ENCODE results near the gene SOX6.
"Not testable (repeated sequence)": the region's sequence is repeated elsewhere in the genome, so short reads cannot be mapped to it uniquely, and the experiment has no call there.

SOX6 gene

GRCh38 chr11:15944460-15944859, 411.9 kb downstream of the SOX6 start:
- DNase-seq: no peak

DNA sequence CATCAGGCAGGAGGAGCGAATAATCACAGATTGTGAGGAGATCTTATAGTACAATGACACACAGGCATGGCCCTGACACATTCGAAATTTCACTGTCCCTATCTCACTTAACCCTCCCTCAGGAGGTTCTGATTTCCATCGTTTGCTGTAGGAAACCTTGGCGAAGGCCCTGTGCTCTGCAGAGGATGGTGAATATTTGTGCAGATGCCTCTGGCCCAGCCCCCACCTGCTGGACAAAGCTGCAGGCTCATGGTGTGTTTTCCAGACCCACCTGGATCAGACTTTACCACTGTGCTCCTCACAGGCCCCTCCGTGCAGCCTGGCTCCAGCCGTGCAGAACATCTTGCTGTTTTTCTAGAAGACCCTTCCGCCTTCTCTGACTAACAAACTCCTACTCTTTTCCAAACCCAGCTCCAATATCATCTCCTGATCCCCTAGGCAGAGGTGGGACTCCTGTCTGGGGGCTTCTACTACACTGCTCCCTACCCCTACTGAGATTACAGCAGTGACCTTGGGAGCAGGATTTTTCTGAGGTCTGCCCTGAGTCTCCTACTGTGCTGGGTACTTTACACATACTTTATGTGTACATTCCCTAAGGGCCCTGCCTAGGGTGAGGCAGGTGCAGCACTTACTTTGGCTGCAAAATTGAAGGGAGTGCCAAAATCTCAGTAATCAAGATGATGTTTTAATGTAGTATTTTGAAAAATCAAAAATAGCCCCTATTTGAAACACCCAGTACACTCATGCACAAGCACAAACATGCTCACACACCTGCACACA, 412.7 kb downstream of the SOX6 start:
- DNase-seq: no peak

DNA sequence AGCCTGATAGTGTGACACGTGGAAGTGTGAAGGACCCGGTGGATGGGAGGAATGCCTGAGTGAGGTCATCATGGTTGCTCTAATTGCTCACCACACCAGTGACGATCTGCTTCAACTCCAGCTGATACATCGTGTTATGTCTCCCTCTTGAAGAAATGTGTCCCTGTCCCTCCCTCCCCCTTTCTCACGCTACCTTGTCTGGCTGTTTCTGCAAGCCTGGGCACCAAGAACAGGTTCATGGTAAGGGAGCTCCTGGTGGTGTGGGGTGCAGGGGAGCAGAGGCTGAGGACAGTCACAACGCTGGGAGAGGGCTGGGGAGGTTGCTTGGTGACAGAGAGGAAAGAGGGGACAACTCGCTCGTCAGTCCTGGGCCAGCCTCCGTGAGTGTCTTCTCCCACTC, 413.4 kb downstream of the SOX6 start:
- no peak for DNase-seq

GRCh38 chr11:15942126-15942525, 414.2 kb downstream of the SOX6 start:
- DNase-seq: no peak

DNA sequence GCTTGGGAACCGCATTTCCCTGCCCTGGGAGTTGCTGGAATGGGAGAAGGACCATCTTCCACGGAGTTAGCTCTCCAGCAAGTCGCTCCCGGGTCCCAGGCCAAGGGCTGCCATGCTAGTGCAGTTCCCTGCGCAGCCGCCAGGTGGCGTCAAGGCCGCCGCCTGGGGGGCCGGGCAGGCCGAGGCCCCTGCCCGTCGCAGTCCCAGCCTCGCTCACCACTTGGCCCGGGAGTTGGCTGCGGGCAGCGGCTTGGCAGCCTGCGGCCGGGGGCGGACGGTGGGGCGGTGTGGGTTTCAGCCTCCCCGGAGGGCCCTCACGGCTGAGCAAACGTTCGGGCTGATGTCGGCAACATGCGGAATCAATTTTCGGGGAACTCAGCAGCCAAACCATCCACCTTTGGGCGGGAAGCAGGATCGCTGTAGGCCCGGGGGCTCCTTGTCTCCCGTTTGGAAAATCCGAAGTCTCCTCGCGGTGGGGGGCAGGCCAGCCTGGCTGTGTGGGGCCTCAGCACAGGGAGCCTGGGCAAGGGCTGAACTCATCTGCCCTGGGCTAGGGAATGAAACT, 415.1 kb downstream of the SOX6 start:
- no peak for DNase-seq

DNA sequence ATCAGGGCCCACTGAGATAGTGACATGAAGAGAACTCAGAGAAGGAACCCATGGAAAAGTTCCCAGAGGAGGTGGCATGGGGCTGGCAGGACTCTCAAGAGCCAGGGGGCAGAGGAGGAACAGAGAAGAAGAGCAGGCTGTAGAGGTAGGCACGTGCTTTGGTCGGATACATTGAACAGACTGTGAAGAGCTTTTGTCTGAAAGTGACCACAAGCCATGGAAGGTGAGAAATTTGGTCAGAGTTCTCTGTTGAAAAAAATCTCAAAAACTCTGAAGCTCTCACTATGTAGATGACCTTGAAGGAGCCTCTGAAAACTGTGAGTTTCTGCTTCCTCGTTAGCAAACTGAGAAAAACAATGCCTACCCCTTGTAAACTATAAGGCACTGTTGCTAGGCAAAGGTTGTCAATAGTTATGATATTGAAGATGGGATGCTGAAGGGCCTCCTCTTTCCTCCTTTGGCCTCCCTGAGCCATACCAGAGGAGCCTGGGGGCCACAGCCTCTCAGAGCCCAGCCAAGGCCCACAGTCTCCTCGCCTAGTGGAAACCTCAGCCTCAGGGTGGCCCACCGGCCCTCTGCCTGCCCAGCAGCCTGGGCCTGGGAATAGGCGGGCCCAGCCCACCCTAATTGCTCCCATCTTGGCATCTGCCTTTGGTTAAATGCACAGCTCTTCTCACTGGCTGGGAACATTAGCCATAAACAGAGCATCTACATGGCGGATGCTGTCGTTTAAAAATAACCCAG, 415.7 kb downstream of the SOX6 start:
- DNase-seq: no peak

DNA sequence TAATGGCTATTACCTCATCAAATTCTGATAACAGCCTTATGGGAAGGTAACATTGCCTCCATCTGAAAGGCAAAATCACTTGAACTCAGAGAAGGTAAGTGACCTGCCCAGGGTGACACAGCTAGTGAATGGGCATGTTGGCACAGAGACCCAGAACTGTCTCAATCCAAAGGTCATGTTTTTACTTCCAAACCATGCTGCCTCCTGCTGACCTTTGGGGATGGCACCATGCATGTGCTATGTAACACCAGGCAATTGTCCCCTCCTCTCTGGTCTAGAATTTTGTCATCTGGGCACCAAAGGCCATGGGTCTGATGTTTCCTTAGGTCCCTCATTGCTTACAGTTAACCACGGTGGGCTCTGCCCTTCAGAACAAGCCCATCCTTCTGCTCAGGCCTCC, 417.4 kb downstream of the SOX6 start:
- DNase-seq: no peak

DNA sequence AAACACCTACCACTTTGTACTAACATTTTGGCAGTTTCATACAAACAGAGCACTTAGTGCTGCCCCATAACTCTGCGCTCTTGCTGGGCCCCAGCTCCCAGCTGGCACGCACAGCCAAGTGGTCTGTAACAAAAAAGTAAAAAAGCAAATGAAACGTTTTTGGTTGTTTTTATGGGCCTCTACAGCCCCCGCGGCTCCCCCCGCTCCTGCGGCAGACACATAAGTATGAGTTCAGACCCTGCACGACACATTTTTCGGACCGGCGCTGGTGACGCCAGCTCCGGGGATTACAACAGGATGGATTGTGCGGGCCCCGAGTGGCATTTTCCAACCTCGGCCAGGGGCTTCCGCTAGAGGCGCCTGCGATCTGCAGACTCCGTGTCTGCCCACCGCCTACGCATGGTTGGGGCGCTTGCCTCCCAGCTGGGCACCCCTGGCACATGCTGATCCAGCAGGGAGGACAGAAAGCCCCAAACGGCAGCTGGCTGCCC, 418.2 kb downstream of the SOX6 start:
- no peak for DNase-seq

DNA sequence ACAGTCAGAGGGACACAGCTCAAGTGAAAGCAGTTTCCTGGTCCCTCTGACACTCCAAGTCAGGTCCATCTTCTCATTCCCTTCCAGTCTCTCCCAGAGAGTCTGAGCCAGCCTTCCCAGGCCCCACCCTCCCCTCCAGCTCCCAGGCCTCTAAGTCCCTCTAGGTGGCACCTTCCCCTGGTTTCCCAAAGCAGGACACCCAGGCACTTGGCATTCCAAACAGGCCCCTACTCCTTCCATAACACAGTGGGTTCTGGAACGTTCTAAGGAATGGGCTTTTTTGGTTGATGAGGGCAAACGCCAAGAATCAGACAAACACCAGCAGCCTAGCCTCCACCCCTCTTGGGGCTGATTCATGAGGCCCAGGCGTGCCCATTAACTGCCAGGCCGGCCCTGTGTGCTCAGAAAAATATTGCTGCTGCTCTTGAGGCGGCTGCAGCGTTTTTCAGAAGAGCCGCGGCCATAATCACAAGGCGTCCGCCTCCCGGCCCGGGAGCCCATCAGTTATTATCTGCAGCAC, 418.7 kb downstream of the SOX6 start:
- no peak for DNase-seq

GRCh38 chr11:15936011-15936410, 420.3 kb downstream of the SOX6 start:
- DNase-seq: no peak

DNA sequence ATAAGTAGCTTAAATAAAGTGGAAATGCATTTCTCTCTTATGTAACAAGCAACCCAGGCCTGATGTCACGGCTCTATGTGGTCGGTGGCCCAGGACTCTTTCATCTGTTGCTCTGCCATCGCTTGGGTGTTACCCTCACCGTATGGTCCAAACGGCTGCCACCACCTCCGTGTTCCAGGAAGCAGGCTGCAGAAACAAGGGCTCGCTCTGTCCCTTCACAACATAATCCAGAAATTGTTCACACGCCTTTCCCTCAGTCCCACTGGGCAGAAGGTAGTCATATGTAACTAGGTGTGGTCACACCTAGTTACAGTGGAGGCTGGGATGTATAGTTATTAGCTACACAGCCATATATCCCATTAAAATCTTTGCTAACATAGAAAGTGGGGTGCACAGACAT, 421.0 kb downstream of the SOX6 start:
- no peak for DNase-seq

DNA sequence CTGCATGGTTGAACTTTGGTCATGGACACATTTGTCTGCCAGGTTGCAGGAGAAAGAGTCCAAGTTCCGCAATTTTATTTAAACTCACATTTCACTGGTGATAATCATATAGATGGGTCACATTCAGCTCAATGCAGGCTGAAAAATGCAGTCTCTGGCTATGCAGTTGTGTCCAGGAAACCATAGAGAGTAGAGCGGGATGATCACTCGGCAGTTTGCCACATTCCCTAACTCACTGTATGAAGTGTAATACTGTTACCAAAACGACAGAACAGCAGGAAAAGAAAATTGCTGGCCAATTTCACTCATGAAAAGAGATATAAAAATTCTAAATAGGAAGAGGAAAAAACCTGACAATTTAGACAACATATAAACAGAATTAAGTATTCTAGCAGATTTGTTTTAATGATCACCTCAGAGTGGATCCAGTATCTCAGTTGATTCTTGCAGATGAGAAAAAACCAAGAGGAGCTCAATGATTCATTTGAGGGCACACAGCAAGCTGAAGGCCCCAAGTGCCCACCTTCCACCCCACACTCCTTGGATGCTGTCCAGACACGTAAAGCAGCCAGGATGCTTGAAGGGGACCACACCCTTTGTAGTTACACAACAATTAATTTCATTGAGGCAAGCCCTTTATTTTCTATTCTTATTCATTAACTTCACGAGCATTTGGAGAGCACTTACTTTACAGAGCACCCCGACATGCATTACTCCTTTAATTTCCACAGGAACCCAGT, 422.3 kb downstream of the SOX6 start:
- DNase-seq: no peak

DNA sequence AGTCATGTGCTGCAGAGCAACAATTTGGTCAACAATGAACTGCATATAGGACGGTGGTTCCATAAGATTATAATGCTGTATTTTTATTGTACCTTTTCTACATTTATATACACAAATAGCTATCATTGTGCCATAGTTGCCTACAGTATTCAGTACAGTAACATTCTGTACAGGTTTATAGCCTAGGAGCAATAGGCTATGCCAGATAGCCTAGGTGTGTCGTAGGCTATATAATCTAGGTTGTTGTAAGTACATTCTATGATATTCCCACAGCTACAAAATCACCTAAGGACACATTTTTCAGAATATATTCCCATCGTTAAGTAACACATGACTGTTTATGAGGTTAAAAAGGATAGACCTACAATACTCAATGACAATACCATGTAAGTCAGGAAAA, 423.9 kb downstream of the SOX6 start:
- DNase-seq: no peak

DNA sequence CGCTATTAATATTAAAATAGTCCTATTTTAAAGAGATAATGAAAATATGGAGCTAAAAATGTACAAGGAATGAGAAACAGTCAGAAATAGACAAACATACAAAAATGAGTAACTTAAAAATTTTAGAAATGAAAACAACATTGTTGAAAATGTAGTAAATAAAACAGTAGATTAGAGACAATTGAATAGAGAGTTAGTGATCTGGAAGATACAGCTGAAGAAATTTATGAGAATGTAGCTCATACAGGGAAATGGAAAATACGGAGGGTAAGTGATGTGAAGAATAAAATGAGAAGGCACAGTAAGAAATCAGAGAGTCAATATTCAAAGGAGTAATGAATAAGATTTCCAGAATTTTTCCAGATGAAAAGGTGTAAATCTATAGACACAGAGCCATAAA, 424.8 kb downstream of the SOX6 start:
- no peak for DNase-seq

- DNase-seq: no peak
Observed at GRCh38 chr11:15930442-15931025, 425.8 kb downstream of the SOX6 start.

GRCh38 chr11:15929371-15929901, 426.9 kb downstream of the SOX6 start:
- DNase-seq: no peak

DNA sequence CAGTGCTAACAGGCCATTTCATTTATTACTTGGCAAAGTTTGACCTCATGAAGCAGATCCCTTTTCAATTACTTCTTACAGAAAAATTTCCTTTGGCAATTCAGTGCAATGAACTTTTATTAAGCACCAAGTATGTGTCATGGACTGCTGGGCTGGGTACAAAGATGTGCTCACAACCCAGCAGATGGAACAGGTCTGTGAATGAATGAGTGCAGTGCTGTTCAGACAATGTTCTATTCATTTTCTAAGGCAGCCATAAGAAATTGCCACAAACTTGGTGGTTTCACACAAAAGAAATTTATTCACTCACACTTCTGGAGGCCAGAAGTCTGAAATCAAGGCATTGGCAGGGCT, 428.5 kb downstream of the SOX6 start:
- DNase-seq: no peak

- DNase-seq: no peak
Observed at GRCh38 chr11:15927196-15927863, 429.0 kb downstream of the SOX6 start.

GRCh38 chr11:15926071-15926470, 430.3 kb downstream of the SOX6 start:
- DNase-seq: no peak

GRCh38 chr11:15923183-15923582, 433.2 kb downstream of the SOX6 start:
- no peak for DNase-seq

- DNase-seq: not testable (repeated sequence)
Observed at GRCh38 chr11:15922745-15923144, 433.6 kb downstream of the SOX6 start.
